Measurements from ENCODE around the gene HTR1D.

HTR1D gene

DNA sequence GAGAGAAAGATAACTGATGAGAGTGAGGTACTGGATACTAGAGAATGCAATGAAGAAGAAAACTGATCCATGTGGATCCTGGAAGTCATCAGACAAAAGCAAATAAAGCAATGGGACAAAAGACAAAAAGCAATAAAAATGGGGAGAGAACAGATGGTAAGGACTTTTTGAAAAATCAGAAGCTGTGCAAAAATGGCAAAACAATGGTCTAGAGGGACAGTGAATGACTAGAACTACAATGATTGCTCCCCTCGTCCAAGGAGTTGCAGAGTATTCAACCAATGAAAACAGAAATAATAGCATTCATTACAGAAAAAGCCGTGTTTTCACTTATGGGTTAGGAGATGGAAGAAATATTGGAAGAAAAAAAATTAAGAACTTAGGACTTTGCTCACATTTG is 67.2 kb downstream of the HTR1D start:
- DNase-seq (ENCODE audit: low read depth) = no peak

DNA sequence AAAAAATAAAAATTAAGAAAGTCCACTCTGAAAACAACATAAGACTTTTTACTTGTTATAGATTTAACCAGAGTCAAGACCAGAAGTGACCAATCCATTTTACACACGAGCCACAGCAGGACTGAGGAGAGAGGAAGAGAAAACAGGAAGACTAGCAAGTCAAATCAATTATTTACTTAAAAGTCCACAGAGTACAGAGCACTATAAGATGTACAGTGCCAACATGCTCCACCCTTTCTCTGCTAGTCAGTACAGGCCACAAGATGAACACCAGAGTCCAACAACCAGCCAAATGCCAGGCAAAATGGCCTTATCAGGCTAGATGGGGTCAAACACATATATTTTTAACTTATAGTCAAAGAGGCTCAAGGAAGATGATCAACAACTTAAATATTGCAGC is 68.2 kb downstream of the HTR1D start:
- no peak for DNase-seq (ENCODE audit: low read depth)

DNA sequence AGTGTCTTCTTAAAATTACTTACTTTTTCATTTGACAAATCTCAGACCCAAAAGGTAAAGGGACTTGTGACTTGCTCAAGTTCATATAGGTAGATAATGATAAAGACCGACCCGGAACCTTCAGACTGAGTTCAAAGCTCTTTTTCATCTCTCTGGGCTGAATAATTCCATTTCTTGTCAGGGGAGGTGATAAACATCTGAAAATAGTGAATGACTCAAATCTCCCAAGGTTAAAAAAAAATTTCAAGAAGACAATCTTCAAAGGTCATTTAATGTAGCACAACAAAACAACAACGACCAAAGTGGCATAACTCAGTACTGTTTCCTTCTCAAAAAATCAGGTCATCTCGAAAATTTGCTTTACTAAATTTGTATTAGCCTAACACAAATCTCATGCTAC is 69.2 kb downstream of the HTR1D start:
- DNase-seq (ENCODE audit: low read depth) = no peak

All from stimulated activated CD8-positive, alpha-beta memory T cell treated with anti-CD3 and anti-CD28 coated beads, Interleukin-7, amount 100 ng/mL, for 24 hours (primary cell).